GM12873 (cell line): ENCODE measurements around the gene SNX22.

Source experiments
- CTCF ChIP-seq: IDR thresholded peaks from 2 replicates; pipeline ENCODE4 v1.5.1; 2012; ENCODE audit warnings: low read depth, mild to moderate bottlenecking, moderate library complexity, low read length, control low read depth; ENCODE audit not compliant: insufficient read depth; ENCODE audit errors: missing control alignments

Gene SNX22

GRCh38 chr15:64151727-64152506, at the start of gene SNX22:
TSS of gene SNX22 (plus strand) at chr15:64151731. CDS start at chr15:64151776, 45 bp downstream.
- TF ChIP-seq CTCF, result no peak

GRCh38 chr15:64102497-64102896, 49.0 kb upstream of the SNX22 start:
- no peak for TF ChIP-seq CTCF

- TF ChIP-seq CTCF, result no peak
These were observed 46.3 kb upstream of the SNX22 start for GRCh38 chr15:64105113-64105704.

- no peak for TF ChIP-seq CTCF
These were observed 44.2 kb upstream of the SNX22 start for GRCh38 chr15:64107337-64107736.

GRCh38 chr15:64110950-64111678, 40.4 kb upstream of the SNX22 start:
- TF ChIP-seq CTCF, result no peak

GRCh38 chr15:64111679-64112050, 39.9 kb upstream of the SNX22 start:
- TF ChIP-seq CTCF, result no peak

GRCh38 chr15:64112073-64112772, 39.3 kb upstream of the SNX22 start:
- no peak for TF ChIP-seq CTCF
